ENCODE data around the gene GPR87. TPM values are rescaled to one million over a fixed set of nuclear protein-coding genes. Genes with fewer than 3 reads are reported as not detected.
A peak's percentile ranks its signal among the peaks of the same experiment; 100 is the strongest.

Gene GPR87
- total RNA-seq, 1 experiment from 2014 or later: 3.8 TPM

GRCh38 chr3:151315136-151315535, 1.5 kb downstream of the GPR87 start (continued):
- TF ChIP-seq REST (IDR thresholded peaks at IDR 0.05; ENCODE audit: low read depth) (no peak), ZFX (IDR thresholded peaks at IDR 0.05) (no peak), RAD21 (IDR thresholded peaks at IDR 0.05; ENCODE audit: low read depth) (no peak), FOSL1 (IDR thresholded peaks at IDR 0.05; ENCODE audit: low read depth) (peak; percentile 28; the same call in 1 of the 2 replicates), EGR1 (IDR thresholded peaks at IDR 0.05; ENCODE audit: low read depth) (peak; percentile 42), SIN3A (IDR thresholded peaks at IDR 0.05; ENCODE audit: low read depth) (no peak), JUND (IDR thresholded peaks at IDR 0.05) (0 out of 2 replicates have a peak, but pooled peaks have one; percentile 23), ATF3 (IDR thresholded peaks at IDR 0.05) (no peak), CTCF (IDR thresholded peaks at IDR 0.05 in 2 of 3, conservative IDR thresholded peaks at IDR 0.05 in 1 of 3; ENCODE audit: borderline replicate concordance in 1 of 3, insufficient read depth in 1 of 3, low read depth in 2 of 3, low read length in 2 of 3) (no peak)

GRCh38 chr3:151314593-151314992, 2.0 kb downstream of the GPR87 start:
- peak overlapping the region; percentile 77 for H3K4me2 ChIP-seq (ENCODE audit: low read length)
- H3K4me1 ChIP-seq (ENCODE audit: control insufficient read depth in 1 of 2, insufficient read depth in 2 of 2, low read length in 2 of 2): peaks cover 44 to 52% of the 10 kb centered on the region in 2 experiments
- ChIA-PET RAD21 (ENCODE audit: low non-redundant PET in 1 of 2, low total read pairs in 2 of 2, uncharacterized antibody in 2 of 2, unreplicated experiment in 2 of 2) (no interaction called here), POLR2A (interaction anchor here (1.0 kb wide), 1 partner anchor 9 kb away, joined by 4 read pairs; no protein-coding TSS in a partner anchor), CTCF (interaction anchor here (1.5 kb wide), 1 partner anchor 13 kb away, joined by 4 read pairs; no protein-coding TSS in a partner anchor)
- ATAC-seq (no peak), DNase-seq (ENCODE audit: low read depth, low spot score) (no peak)
- intact Hi-C loops (cut with micrococcal nuclease): no loop called here
- H3K36me3 ChIP-seq (ENCODE audit: control insufficient read depth in 1 of 2, insufficient read depth in 2 of 2, low read length in 2 of 2): no peaks in the 10 kb centered on the region
- no peak overlapping the region for H2AFZ ChIP-seq (ENCODE audit: low read depth, low read length, poor library complexity, severe bottlenecking)
- H3K9ac ChIP-seq (ENCODE audit: low read length): peak overlapping the region; percentile 53; the same call in 1 of the 2 replicates
- H3K9me3 ChIP-seq (ENCODE audit: control insufficient read depth in 1 of 2, insufficient read depth in 1 of 2, low read depth in 1 of 2, low read length in 2 of 2): no peaks in the 10 kb centered on the region
- BruUV-seq (replicated peaks): no TSS peak
- H3K27ac ChIP-seq (ENCODE audit: low read depth, low read length): no peak overlapping the region
- no peaks in the 10 kb centered on the region for H4K20me1 ChIP-seq (ENCODE audit: insufficient read depth)
- no peak overlapping the region for H3K4me3 ChIP-seq (replicated peaks in 1 of 2; ENCODE audit: low read depth in 1 of 2, low read length in 2 of 2)
- no peaks in the 10 kb centered on the region for H3K79me2 ChIP-seq (ENCODE audit: insufficient read depth, low read length)
- no peaks in the 10 kb centered on the region for H3K9me2 ChIP-seq (ENCODE audit: insufficient read depth)
- H3K27me3 ChIP-seq (ENCODE audit: insufficient read depth, low read length): no peaks in the 10 kb centered on the region
- no peak for TF ChIP-seq CTCF (IDR thresholded peaks at IDR 0.05 in 2 of 3, conservative IDR thresholded peaks at IDR 0.05 in 1 of 3; ENCODE audit: borderline replicate concordance in 1 of 3, insufficient read depth in 1 of 3, low read depth in 2 of 3, low read length in 2 of 3)
- no peak for TF ChIP-seq POLR2A (IDR thresholded peaks at IDR 0.05; ENCODE audit: borderline replicate concordance, extremely low read depth, insufficient read depth, insufficient read length)
- TF ChIP-seq SP1 (IDR thresholded peaks at IDR 0.05; ENCODE audit: low read depth): no peak
- TF ChIP-seq ZBTB33 (IDR thresholded peaks at IDR 0.05; ENCODE audit: extremely low read depth, insufficient replicate concordance, low read length): no peak
- TF ChIP-seq POLR2AphosphoS5 (IDR thresholded peaks at IDR 0.05; ENCODE audit: low read depth, low read length): no peak
- no peak for TF ChIP-seq YY1 (IDR thresholded peaks at IDR 0.05; ENCODE audit: extremely low read depth, insufficient replicate concordance, low read depth, low read length)
- no peak for TF ChIP-seq ATF3 (IDR thresholded peaks at IDR 0.05)
